ENCODE data around the gene RNF14.
"Not testable (repeated sequence)": the region's sequence is repeated elsewhere in the genome, so short reads cannot be mapped to it uniquely, and the experiment has no call there.

The RNF14 gene

GRCh38 chr5:142014911-142015584 is 46.1 kb downstream of the RNF14 start:
- peak; percentile 69 for DNase-seq (ENCODE audit: low read depth)

GRCh38 chr5:142015781-142016533 is 47.1 kb downstream of the RNF14 start:
- peak; percentile 77 for DNase-seq (ENCODE audit: low read depth)

GRCh38 chr5:142016556-142016955 is 47.7 kb downstream of the RNF14 start:
- DNase-seq (ENCODE audit: low read depth), result no peak

GRCh38 chr5:142017832-142018427 is 49.0 kb downstream of the RNF14 start:
- DNase-seq (ENCODE audit: low read depth), result peak; percentile 83

GRCh38 chr5:142020122-142020659 is 51.3 kb downstream of the RNF14 start:
- DNase-seq (ENCODE audit: low read depth), result no peak

GRCh38 chr5:142023836-142024235 is 54.9 kb downstream of the RNF14 start:
- DNase-seq (ENCODE audit: low read depth), result no peak

GRCh38 chr5:142024771-142025304 is 55.9 kb downstream of the RNF14 start:
- DNase-seq (ENCODE audit: low read depth), result peak; percentile 87

GRCh38 chr5:142025637-142026036 is 56.7 kb downstream of the RNF14 start:
- DNase-seq (ENCODE audit: low read depth), result no peak

GRCh38 chr5:142032150-142032549 is 63.2 kb downstream of the RNF14 start:
- no peak for DNase-seq (ENCODE audit: low read depth)

- DNase-seq (ENCODE audit: low read depth), result no peak
Measured at GRCh38 chr5:142032747-142033631, 64.1 kb downstream of the RNF14 start.

- DNase-seq (ENCODE audit: low read depth), result not testable (repeated sequence)
Measured at GRCh38 chr5:142033632-142034567, 65.0 kb downstream of the RNF14 start.

GRCh38 chr5:142034994-142035393 is 66.1 kb downstream of the RNF14 start:
- DNase-seq (ENCODE audit: low read depth), result no peak

GRCh38 chr5:142036918-142037317 is 68.0 kb downstream of the RNF14 start:
- DNase-seq (ENCODE audit: low read depth), result no peak

- not testable (repeated sequence) for DNase-seq (ENCODE audit: low read depth)
Measured at GRCh38 chr5:142037599-142037998, 68.7 kb downstream of the RNF14 start.

GRCh38 chr5:142038735-142039134 is 69.8 kb downstream of the RNF14 start:
- no peak for DNase-seq (ENCODE audit: low read depth)
